Measurements from ENCODE around the gene ITIH1.

The ITIH1 gene

GRCh38 chr3:52817221-52817620 is 39.8 kb downstream of the ITIH1 start:
- DNase-seq, result no peak

GRCh38 chr3:52817860-52818259 is 40.5 kb downstream of the ITIH1 start:
- DNase-seq, result no peak

DNA sequence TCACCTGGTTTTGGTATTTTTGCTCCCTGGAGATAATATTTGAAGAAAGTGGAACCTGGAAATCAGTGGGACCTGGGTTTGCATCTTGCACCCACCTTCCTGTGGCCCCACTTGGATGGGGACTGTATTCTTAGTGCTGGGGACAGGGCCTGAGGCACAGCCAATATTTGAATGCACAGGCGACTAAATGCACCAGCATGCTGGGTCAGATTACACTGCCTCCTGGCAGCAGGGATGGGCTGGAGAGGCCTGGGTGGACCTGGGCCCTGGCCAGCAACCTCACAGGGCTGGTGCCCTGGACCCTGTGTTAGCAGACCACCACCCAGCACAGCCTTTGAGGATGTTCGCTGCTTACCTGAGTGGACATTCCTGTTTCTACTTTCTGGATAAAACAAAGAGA is 42.5 kb downstream of the ITIH1 start:
- no peak for DNase-seq

- DNase-seq, result no peak
Measured at GRCh38 chr3:52820736-52821135, 43.3 kb downstream of the ITIH1 start.

DNA sequence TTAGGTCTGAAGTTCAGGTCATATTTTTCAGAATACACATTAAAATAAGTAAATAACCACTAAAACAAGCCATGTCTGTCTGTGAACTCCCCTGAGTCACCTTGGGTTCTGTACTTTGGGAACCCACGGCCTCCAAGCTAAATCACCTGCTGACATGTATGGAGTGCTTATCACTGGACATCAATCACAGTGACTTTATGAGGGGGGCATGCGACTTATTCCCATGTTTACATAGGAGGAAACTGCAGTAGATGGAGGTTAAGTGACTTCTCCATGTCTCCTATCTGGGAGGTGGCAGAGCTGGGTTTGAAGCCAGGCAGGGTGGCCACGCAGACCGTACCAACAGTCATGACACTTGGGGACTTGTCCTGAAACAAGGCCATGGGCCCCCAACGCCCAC is 45.0 kb downstream of the ITIH1 start:
- DNase-seq, result no peak

DNA sequence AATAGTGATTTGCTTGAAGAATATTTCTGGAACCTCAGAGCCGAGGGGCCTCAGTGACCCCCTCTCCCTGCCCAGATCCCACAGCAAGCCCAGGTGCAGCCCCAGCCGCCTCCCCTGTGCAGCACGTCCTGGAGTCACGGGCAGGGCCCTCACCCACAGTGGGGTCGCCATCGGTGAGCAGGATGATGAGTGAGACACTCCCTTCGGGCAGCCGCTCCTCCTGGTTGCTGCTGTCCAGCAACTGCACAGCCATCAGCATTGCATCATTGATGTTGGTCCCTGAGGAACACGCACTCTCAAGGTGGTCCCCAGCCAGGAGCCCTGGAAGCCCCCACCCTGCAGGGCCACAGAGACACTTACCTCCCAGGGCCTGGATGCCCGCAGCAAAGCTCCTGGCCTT is 46.6 kb downstream of the ITIH1 start:
- DNase-seq, result no peak

- DNase-seq, result no peak
Measured at GRCh38 chr3:52827441-52827840, 50.0 kb downstream of the ITIH1 start.

DNA sequence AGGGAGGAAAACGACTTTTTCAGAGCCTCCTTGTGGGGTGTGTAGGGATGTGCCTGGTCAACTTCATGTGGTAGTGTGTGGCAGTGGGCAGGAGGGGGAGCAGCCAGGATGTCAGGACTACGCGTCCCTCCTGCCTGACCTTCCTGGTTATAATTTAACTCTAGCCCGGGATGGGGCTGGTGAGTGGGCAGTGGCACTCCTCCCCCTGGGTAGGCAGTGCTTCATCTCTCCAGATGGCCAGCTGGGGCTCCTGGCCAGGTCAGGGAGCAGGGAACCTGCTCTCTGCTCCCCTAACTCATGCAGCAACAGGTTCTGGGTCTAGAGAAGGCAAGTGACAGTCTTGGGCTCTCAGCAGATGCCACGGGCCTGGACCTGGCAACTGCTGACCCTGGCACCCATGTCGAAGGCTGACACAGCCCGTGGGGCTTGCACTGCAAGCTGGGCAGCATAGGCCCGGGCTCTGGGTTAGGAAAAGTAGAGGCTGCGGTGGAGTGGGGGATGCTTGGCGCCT is 50.5 kb downstream of the ITIH1 start:
- peak; percentile 35 for DNase-seq

DNA sequence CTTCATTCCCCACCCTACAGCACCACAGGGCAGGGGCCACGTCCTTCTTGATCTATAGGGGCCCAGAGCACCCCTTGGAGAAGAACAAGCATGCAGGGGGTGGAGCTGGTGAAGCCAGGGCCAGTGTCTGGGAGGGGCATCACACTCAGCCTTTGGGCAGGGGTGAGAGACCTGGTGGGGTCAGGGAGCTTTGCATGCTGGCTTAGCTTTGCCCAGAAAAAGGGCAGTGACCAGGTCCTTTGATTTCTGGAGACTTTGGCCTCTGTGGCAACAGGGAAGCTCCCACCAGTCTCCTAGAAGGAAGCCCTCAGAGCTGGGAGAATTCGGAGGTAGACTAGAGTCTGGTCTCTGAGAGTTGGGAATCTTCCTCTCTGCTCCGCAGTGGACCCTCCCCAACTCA is 52.1 kb downstream of the ITIH1 start:
- DNase-seq, result no peak

DNA sequence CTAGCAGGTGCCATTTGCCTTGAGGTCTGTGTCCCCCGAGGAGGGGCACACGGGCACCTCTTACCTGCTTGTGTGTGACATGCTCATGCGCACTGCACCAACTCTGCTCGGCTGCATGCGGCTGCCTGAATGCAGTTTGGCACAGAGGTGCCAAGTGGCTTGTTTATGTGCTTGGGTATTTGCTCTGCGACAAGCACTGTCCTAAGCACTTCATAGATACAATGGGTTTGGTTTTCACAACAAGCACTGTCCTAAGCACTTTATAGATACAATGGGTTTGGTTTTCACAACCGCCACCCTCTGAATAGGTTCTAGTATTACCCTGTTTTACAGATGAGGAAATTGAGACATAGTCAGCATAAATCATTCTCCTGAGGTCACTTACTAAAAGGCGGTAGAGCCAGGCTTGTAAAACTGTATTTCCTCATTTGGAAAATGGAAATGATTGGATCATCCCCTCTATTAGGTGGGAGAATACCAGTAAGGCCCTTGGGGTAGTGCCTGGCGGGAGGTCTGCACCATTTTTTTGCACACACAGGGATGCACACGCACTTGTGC is 52.6 kb downstream of the ITIH1 start:
- no peak for DNase-seq

DNA sequence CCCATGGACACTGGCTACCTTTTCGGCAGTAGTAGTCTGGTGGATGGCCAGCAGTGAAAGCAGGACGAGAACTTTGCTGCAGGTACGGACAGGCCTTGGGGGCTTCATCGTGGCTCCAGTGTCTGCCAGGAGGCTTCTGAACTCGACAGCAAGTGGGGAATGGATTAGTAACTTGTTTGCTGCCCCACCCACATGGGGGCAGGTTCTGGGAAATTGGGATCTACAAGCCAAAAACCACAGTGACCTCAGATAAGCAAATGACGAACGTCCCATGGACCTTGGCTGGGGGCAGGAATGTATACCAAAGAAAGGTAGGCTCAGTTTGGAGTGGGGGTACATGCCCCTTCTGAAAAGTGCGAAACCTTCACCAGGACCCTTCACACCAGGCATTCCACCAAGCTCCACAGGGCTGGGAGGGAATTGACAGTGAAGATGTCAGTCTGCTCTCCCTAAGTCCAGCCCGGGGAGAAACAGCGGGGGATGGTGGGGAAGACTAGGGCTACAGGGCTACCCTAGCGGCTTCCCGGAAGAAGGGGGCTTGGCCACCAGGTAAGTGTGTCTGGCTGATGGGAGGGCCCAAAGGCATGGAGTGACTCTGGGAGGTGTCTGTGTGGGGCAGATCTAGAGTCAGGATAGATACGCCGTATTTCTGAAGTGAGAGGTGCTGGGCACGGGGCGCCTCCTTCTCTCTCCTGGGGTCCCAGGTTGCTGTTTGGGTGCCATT is 53.3 kb downstream of the ITIH1 start, which contains the start of gene ITIH4:
Gene ITIH4 (minus strand): TSS at position 138 of the 724 bp plus-strand sequence. CDS start 30 bp downstream, at position 108.
- no peak for DNase-seq

GRCh38 chr3:52831500-52832301 is 54.3 kb downstream of the ITIH1 start:
- DNase-seq, result no peak

- no peak for DNase-seq
Measured at GRCh38 chr3:52833202-52833601, 55.8 kb downstream of the ITIH1 start.

GRCh38 chr3:52834871-52835501 is 57.6 kb downstream of the ITIH1 start, which contains the start of gene MUSTN1:
MUSTN1 (minus strand) TSS chr3:52835019; CDS start chr3:52834948, 71 bp downstream.
- DNase-seq, result peak; percentile 42

DNA sequence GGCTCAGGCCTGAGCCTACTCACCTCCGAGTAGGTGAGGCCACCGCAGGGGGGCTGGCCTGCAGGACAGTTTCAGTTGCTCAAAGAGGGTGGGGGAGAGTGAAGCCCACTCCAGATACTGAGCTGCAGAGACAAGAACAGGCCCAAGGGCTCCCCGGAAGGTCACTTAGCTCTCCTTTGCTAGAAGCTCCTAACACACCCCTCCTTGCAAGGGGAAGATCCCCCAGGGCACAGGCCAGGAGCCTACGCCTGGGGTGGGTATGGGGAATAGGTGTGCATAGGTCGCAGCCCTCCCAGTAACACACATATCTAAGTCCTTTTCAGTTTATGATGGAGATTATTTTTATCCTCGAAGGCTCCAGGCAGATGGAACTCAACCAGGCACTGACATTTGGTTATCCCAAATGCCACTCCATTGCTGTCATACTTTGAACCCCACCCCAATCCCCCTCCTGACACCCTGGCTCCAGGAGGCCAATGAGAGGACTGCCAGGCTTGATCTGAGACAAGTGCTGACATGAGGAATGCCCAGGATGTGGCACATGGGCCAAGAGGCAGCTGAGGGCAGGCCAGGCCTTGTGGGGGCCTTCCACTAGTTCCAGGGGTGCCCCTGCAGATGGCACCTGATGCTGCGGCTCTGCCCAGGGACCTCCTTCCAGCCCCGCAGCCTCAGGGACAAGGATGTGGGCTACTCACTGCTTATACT is 58.5 kb downstream of the ITIH1 start:
- DNase-seq, result no peak

DNA sequence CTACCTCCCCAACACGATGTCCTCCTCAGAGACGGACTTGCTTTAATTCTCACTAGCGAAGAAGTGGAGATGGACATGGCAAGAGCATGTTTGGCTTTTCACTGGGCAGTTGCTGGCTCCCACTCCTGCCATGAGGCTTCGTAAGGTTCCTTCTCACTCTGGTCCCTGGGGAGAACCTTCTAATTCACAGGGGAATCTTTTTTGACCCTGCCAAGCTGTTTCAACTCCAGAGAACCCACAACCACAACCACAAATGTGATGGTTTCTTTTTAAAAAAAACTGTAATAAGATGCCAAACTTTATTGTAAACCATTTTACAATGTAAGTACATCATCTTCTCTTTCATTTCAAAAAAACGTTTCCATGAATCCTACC is 59.1 kb downstream of the ITIH1 start:
- DNase-seq, result no peak

- DNase-seq, result no peak
Measured at GRCh38 chr3:52836986-52837385, 59.6 kb downstream of the ITIH1 start.

DNA sequence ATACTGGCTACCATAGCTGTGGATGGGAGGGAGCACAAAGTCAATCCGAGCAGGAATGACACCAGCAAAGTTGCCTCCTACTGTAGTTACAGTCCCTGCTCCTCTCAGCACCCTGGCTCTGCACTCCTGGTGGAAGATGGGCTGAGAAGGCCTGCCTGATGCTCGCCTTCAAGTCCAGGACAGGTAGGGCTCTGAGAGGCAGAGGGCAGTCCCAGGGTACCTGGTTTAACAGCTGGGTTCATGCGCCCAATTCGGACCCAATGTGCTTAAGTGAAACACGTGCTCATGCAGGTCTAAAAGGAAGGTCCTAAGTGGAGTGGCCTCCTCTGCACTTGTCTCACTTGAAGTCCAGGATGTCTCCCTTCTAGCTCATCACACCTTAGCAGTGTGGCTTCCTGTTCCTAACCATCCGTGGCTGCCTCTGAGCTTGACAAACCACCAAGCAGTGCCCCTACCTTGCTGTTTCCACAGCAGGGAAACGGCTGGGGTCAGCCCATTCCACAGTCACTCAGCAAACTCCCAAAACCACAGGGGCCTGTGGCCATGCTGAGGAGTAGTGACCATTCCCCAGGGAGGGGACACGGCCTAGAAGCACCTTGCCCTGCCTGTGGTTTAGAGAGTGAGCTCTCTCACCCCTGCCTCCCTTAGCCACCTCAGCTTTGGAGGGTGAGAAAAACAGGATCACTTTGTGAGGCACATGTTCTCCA is 61.3 kb downstream of the ITIH1 start:
- no peak for DNase-seq

DNA sequence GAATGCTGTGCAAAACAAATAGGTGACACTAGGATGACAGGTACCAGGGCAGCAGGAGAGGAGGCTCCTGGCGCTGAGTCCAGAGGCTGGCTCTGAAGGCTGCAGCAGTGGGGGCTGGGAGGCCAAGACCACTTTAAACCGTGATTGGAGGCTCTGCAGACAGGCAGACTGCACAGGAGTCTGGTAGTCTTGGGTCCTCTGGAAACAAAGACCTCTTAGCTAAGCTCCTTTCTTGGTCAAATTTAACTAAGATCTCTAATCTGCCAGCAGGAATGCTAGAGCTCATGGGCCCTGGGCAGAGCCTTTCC is 61.8 kb downstream of the ITIH1 start:
- no peak for DNase-seq

- DNase-seq, result no peak
Measured at GRCh38 chr3:52839892-52840545, 62.6 kb downstream of the ITIH1 start.

Data from right kidney (tissue), 1 donor.